Measurements from ENCODE around the gene RBM41.

The RBM41 gene

DNA sequence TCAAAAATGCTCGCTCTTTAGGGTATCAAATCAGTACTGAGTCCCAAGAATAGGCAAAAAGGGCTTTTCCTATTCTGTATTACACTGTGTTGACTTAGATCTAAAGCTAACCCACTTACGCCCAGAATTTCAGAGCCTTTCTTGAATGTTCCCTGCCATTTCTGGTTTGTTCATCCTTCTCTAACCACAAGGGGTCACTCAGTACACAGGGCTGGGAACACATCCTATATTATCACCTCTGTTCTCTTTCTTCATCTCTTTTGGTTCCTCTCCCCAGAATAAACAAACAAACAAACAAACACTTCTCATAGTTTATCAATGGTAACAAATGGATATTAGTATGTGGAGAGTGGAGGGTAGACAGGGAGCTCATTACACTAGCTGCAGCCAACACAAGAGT is 93.1 kb downstream of the RBM41 start:
- DNase-seq = no peak

DNA sequence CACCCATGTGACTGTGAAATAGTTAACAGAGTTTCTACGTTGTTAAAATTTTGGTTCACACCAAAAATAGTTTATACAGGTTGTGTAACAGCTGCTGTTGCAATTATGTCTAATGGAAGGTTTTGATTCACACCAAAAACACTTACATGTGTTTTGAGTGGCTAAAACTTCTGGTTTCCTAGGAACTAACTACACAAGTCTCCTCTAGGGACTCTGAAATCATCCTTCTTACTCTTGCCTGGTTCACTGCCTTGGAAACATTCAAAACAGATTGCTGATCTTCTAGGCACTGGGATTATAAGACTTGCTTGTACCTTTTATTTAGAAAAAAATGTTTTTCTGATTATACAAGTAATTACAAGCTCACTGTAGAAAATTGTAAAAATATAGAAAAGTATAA is 103.7 kb downstream of the RBM41 start:
- DNase-seq = no peak

Measured in bone marrow (tissue), 2 donors.